Right cardiac atrium (tissue), 5 donors: ENCODE data around the gene SMIM31. TPM values are rescaled to one million over a fixed set of nuclear protein-coding genes. Genes with fewer than 3 reads are reported as not detected.

Source experiments
- ATAC-seq, 2 donors: fragments of 200-7000 bp; cut with Tn5 transposase; one replicate each; pipeline versions ENCODE4 v1.8.0 to v1.9.1; 2020; ENCODE audit warnings: moderate library complexity in 2 of 2, mild to moderate bottlenecking in 1 of 2
- DNase-seq, 3 donors: peaks; one replicate each; pipeline ENCODE4 v3.0.0-alpha.2; 2020
- H3K27ac ChIP-seq: one replicate; pipeline ENCODE4 v1.5.1; 2013; ENCODE audit warnings: mild to moderate bottlenecking, low read length, control low read depth, moderate library complexity
- H3K27me3 ChIP-seq: one replicate; pipeline ENCODE4 v1.6.1; 2013; ENCODE audit not compliant: control insufficient read depth, insufficient read depth
- H3K4me1 ChIP-seq: one replicate; pipeline ENCODE4 v1.6.1; 2013; ENCODE audit warnings: low read length; ENCODE audit not compliant: control insufficient read depth, insufficient read depth
- H3K4me3 ChIP-seq: one replicate; pipeline ENCODE4 v1.5.1; 2013; ENCODE audit warnings: low read length, control low read depth
- H3K9me3 ChIP-seq: one replicate; pipeline ENCODE4 v1.6.1; 2013; ENCODE audit warnings: low read length; ENCODE audit not compliant: control insufficient read depth
- WGBS: extraction: QIAGEN DNeasy Blood & Tissue Kit; methylation state at CpG from one replicate; pipeline ENCODE4 v1.1.7; 2013; 5-methylcytosine and 5-hydroxymethylcytosine counted together
- intact Hi-C, 4 donors: fragments of 100-400 bp; cut with DNase I; formaldehyde crosslinking; loops; one replicate each; pipeline versions ENCODE4 v1.11.0 to v1.14.0; 2022 to 2023
- long read RNA-seq, 4 donors: library from polyadenylated mRNA; unstranded; transcript quantifications; one replicate each; pipeline ENCODE4 v2.0.0, GENCODE V29; 2020 to 2021
- polyA plus RNA-seq: library from polyadenylated mRNA; stranded (reverse); fragments of 200-250 nt; gene quantifications from one replicate; pipeline ENCODE4 v1.2.3, GENCODE V29; 2013
- total RNA-seq, 4 donors: library from RNA; stranded (reverse); fragmentation: NEBNext Ultra II Directional; extraction: Animal tissue kit (Norgen Biotek cat#: 25700); gene quantifications; one replicate each; pipeline ENCODE4 v1.2.1, GENCODE V29; 2021
- donor health status: healthy with polysubstance abuse.
- donor health status: DM: no; HTN: yes; CAD: no.
- donor health status: DM: no; HTN: no; CAD: no.
- donor health status: DM: no; HTN: yes; CAD: no; lungs with severe emphysema.
- donor health status: DM: yes; HTN: yes; CAD: no.

The SMIM31 gene
- not detected for total RNA-seq
- polyA plus RNA-seq, result not detected
- long read RNA-seq, donor 1, result 0 reads
- long read RNA-seq, donor 2, result 0 reads
- long read RNA-seq, donor 3, result 0 reads
- long read RNA-seq, donor 4, result 0 reads

- H3K4me3 ChIP-seq, result no peak within 1 kb of the TSS
- no peaks in the 10 kb centered on the region for H3K27me3 ChIP-seq
- WGBS, result 58% methylated on average over 7 of the region's 7 CpGs
- no peak within 1 kb of the TSS for H3K27ac ChIP-seq
- no peaks in the 10 kb centered on the region for H3K9me3 ChIP-seq
- DNase-seq, result no peak
- H3K4me1 ChIP-seq, result no peaks in the 10 kb centered on the region
- intact Hi-C loops, result no loop called here
- no peak for ATAC-seq
These were observed at the start of gene SMIM31 for GRCh38 chr4:164753873-164754488. TSS of gene SMIM31 (plus strand) at chr4:164754131. CDS start at chr4:164770444, 16,313 bp downstream.

- Histone ChIP-seq H3K9me3 (no peaks in the 10 kb centered on the region), H3K4me1 (no peaks in the 10 kb centered on the region), H3K27me3 (no peaks in the 10 kb centered on the region), H3K4me3 (no peak overlapping the region), H3K27ac (no peak overlapping the region)
- DNase-seq (no peak), ATAC-seq (no peak)
- intact Hi-C loops, result no loop called here
- 65% methylated on average over 4 of the region's 4 CpGs for WGBS
These were observed 47.3 kb upstream of the SMIM31 start for GRCh38 chr4:164706675-164707074.

- Histone ChIP-seq H3K4me3 (no peak overlapping the region), H3K9me3 (no peaks in the 10 kb centered on the region), H3K4me1 (no peaks in the 10 kb centered on the region), H3K27me3 (no peaks in the 10 kb centered on the region), H3K27ac (no peak overlapping the region)
- ATAC-seq (peak; percentile 48 to 76), DNase-seq (no peak)
- intact Hi-C loops, result no loop called here
- WGBS, result 66% methylated on average over 3 of the region's 3 CpGs
These were observed 37.0 kb upstream of the SMIM31 start for GRCh38 chr4:164716901-164717300.

GRCh38 chr4:164718827-164719226 lies 35.1 kb upstream of the SMIM31 start:
- no peak overlapping the region for H3K4me3 ChIP-seq
- 92% methylated on average over 2 of the region's 2 CpGs for WGBS
- DNase-seq (no peak), ATAC-seq (no peak)
- no peaks in the 10 kb centered on the region for H3K27me3 ChIP-seq
- H3K9me3 ChIP-seq, result no peaks in the 10 kb centered on the region
- H3K4me1 ChIP-seq, result no peaks in the 10 kb centered on the region
- H3K27ac ChIP-seq, result no peak overlapping the region
- intact Hi-C loops, result no loop called here

- H3K4me3 ChIP-seq, result no peak overlapping the region
- intact Hi-C loops, result no loop called here
- DNase-seq (no peak), ATAC-seq (no peak)
- 68% methylated on average over 4 of the region's 4 CpGs for WGBS
- no peaks in the 10 kb centered on the region for H3K4me1 ChIP-seq
- no peak overlapping the region for H3K27ac ChIP-seq
- no peaks in the 10 kb centered on the region for H3K27me3 ChIP-seq
- H3K9me3 ChIP-seq, result no peaks in the 10 kb centered on the region
These were observed 28.9 kb upstream of the SMIM31 start for GRCh38 chr4:164725066-164725465.

GRCh38 chr4:164730705-164731393 lies 23.1 kb upstream of the SMIM31 start:
- ATAC-seq, result no peak
- H3K4me3 ChIP-seq, result no peak overlapping the region
- no peaks in the 10 kb centered on the region for H3K9me3 ChIP-seq
- H3K27me3 ChIP-seq, result no peaks in the 10 kb centered on the region
- no peaks in the 10 kb centered on the region for H3K4me1 ChIP-seq
- 45% methylated on average over 4 of the region's 4 CpGs for WGBS
- DNase-seq, result no peak
- no peak overlapping the region for H3K27ac ChIP-seq
- intact Hi-C loops, result loop anchor here in 2 of 4 donors (5.0 kb wide), 1 partner anchor 1179 kb away; no protein-coding TSS in a partner anchor

- intact Hi-C loops, result loop anchor here in 2 of 4 donors (5.0 kb wide), 1 partner anchor 1180 kb away; no protein-coding TSS in a partner anchor
- Histone ChIP-seq H3K27me3 (no peaks in the 10 kb centered on the region), H3K27ac (no peak overlapping the region), H3K4me3 (no peak overlapping the region), H3K4me1 (no peaks in the 10 kb centered on the region), H3K9me3 (no peaks in the 10 kb centered on the region)
- DNase-seq (peak in 2 of 3 donors; percentile 17 to 41), ATAC-seq (peak in 1 of 2 donors; percentile 39)
- 30% methylated on average over 5 of the region's 5 CpGs for WGBS
These were observed 22.0 kb upstream of the SMIM31 start for GRCh38 chr4:164731827-164732474.

- no peak for ATAC-seq
- WGBS, result 63% methylated on average over 7 of the region's 7 CpGs
- H3K27me3 ChIP-seq, result no peaks in the 10 kb centered on the region
These were observed 19.4 kb upstream of the SMIM31 start for GRCh38 chr4:164734484-164734883.

GRCh38 chr4:164748375-164748774 lies 5.6 kb upstream of the SMIM31 start:
- intact Hi-C loops, result no loop called here
- WGBS, result 61% methylated on average over 3 of the region's 3 CpGs

More at GRCh38 chr4:164734484-164734883, 19.4 kb upstream of the SMIM31 start:
- Histone ChIP-seq H3K4me3 (no peak overlapping the region), H3K4me1 (no peaks in the 10 kb centered on the region), H3K9me3 (no peaks in the 10 kb centered on the region), H3K27ac (no peak overlapping the region)
- no peak for DNase-seq
- intact Hi-C loops, result loop anchor here in 2 of 4 donors (5.0 kb wide), 1 partner anchor 1182 kb away; no protein-coding TSS in a partner anchor

GRCh38 chr4:164755432-164755831 lies 1.5 kb downstream of the SMIM31 start:
- Histone ChIP-seq H3K9me3 (no peaks in the 10 kb centered on the region), H3K27me3 (no peaks in the 10 kb centered on the region), H3K27ac (no peak overlapping the region), H3K4me1 (no peaks in the 10 kb centered on the region), H3K4me3 (no peak overlapping the region)
- intact Hi-C loops, result no loop called here
- WGBS, result 81% methylated on average over 1 of the region's 1 CpG
- no peak for ATAC-seq
- DNase-seq, result no peak

More at GRCh38 chr4:164748375-164748774, 5.6 kb upstream of the SMIM31 start:
- Histone ChIP-seq H3K4me3 (no peak overlapping the region), H3K27ac (no peak overlapping the region), H3K4me1 (no peaks in the 10 kb centered on the region), H3K9me3 (no peaks in the 10 kb centered on the region), H3K27me3 (no peaks in the 10 kb centered on the region)
- no peak for DNase-seq
- ATAC-seq, result no peak

GRCh38 chr4:164756686-164757085 lies 2.8 kb downstream of the SMIM31 start:
- Histone ChIP-seq H3K4me3 (no peak overlapping the region), H3K27me3 (no peaks in the 10 kb centered on the region), H3K9me3 (no peaks in the 10 kb centered on the region), H3K27ac (no peak overlapping the region), H3K4me1 (no peaks in the 10 kb centered on the region)
- intact Hi-C loops, result no loop called here
- no peak for ATAC-seq
- DNase-seq, result no peak
- 38% methylated on average over 2 of the region's 2 CpGs for WGBS
